Smooth muscle cell (in vitro differentiated cells): ENCODE results near the gene CLEC14A. TPM values are rescaled to one million over a fixed set of nuclear protein-coding genes. Genes with fewer than 3 reads are reported as not detected.

Source experiments
- DNase-seq: peaks from one replicate; lab custom pipeline; 2025; ENCODE audit not compliant: unreplicated experiment; lab: John Stamatoyannopoulos, UW
- H2AFZ ChIP-seq: fragments of 200-600 bp; sonication (generic); 2 replicates; pipeline ENCODE4 v1.6.0; 2016; ENCODE audit warnings: antibody characterized with exemption, low read depth, mild to moderate bottlenecking
- H3F3A ChIP-seq: fragments of 200-600 bp; sonication (generic); 2 replicates; pipeline ENCODE4 v1.6.0; 2017; ENCODE audit warnings: antibody characterized with exemption, low read depth
- H3K27ac ChIP-seq: fragments of 200-600 bp; sonication (generic); 2 replicates; pipeline ENCODE4 v1.5.1; 2016; ENCODE audit warnings: low read depth, mild to moderate bottlenecking
- H3K27me3 ChIP-seq: fragments of 200-600 bp; sonication (generic); 2 replicates; pipeline ENCODE4 v1.6.1; 2016; ENCODE audit warnings: low read depth, mild to moderate bottlenecking
- H3K36me3 ChIP-seq: fragments of 200-600 bp; sonication (generic); 2 replicates; pipeline ENCODE4 v1.5.1; 2016; ENCODE audit warnings: low read depth
- H3K4me1 ChIP-seq: fragments of 200-600 bp; sonication (generic); 2 replicates; pipeline ENCODE4 v1.5.1; 2016; ENCODE audit warnings: low read depth
- H3K4me2 ChIP-seq: fragments of 200-600 bp; sonication (generic); 2 replicates; pipeline ENCODE4 v1.6.0; 2016; ENCODE audit warnings: mild to moderate bottlenecking
- H3K4me3 ChIP-seq: fragments of 200-600 bp; sonication (generic); 2 replicates; pipeline ENCODE4 v1.5.1; 2016; ENCODE audit warnings: mild to moderate bottlenecking
- H3K79me2 ChIP-seq: fragments of 200-600 bp; sonication (generic); 2 replicates; pipeline ENCODE4 v1.6.0; 2016; ENCODE audit warnings: low read depth, mild to moderate bottlenecking
- H3K9ac ChIP-seq: fragments of 200-600 bp; sonication (generic); 2 replicates; pipeline ENCODE4 v1.6.0; 2016; ENCODE audit warnings: low read depth
- H3K9me3 ChIP-seq: fragments of 200-600 bp; sonication (generic); replicated peaks from 2 replicates; pipeline ENCODE4 v1.5.1; 2016; ENCODE audit warnings: low read depth
- H4K20me1 ChIP-seq: fragments of 200-600 bp; sonication (generic); 2 replicates; pipeline ENCODE4 v1.6.0; 2016; ENCODE audit warnings: low read depth
- CTCF ChIP-seq: fragments of 200-600 bp; sonication (generic); IDR thresholded peaks from 2 replicates; pipeline ENCODE4 v1.5.1; 2017; ENCODE audit warnings: borderline replicate concordance, mild to moderate bottlenecking, antibody characterized with exemption; ENCODE audit not compliant: insufficient read depth, poor library complexity, severe bottlenecking
- WGBS: methylation state at CpG from one replicate; pipeline ENCODE4 v1.1.7; 2016; ENCODE audit warnings: low lambda C conversion rate; 5-methylcytosine and 5-hydroxymethylcytosine counted together
- polyA plus RNA-seq: library from polyadenylated mRNA; unstranded; fragments of >200 nt; fragmentation: Nextera tagmentation; extraction: Ambion mirVana; gene quantifications from 2 replicates; pipeline ENCODE4 v1.2.1, GENCODE V29; 2016
- total RNA-seq: library from RNA; depleted of rRNA; stranded (reverse); fragments of >200 nt; gene quantifications from 2 replicates; pipeline ENCODE4 v1.2.3, GENCODE V29; 2014

Gene CLEC14A
- total and polyA plus RNA-seq, 2 experiments from 2014 or later = 12.0 to 23.8 TPM

- no peaks in the 10 kb centered on the region for H3K36me3 ChIP-seq
- no peak overlapping the region for H3K4me2 ChIP-seq
- H2AFZ ChIP-seq = no peak overlapping the region
- no peaks in the 10 kb centered on the region for H3K79me2 ChIP-seq
- no peaks in the 10 kb centered on the region for H3F3A ChIP-seq
- WGBS = 93% methylated on average over 4 of the region's 4 CpGs
- H3K27me3 ChIP-seq = no peaks in the 10 kb centered on the region
- H3K4me1 ChIP-seq = no peaks in the 10 kb centered on the region
- H4K20me1 ChIP-seq = no peaks in the 10 kb centered on the region
- peaks cover 4% of the 10 kb centered on the region for H3K9me3 ChIP-seq
- DNase-seq = no peak
- H3K4me3 ChIP-seq = no peak overlapping the region
- H3K27ac ChIP-seq = no peak overlapping the region
- H3K9ac ChIP-seq = no peak overlapping the region
- no peak for TF ChIP-seq CTCF
Observed at GRCh38 chr14:38262844-38263243, 7.0 kb upstream of the CLEC14A start.

- no peaks in the 10 kb centered on the region for H3K4me1 ChIP-seq
- no peak overlapping the region for H3K4me3 ChIP-seq
- no peaks in the 10 kb centered on the region for H3K27me3 ChIP-seq
- WGBS = 94% methylated on average over 1 of the region's 1 CpG
- H4K20me1 ChIP-seq = no peaks in the 10 kb centered on the region
- peaks cover 4% of the 10 kb centered on the region for H3K9me3 ChIP-seq
- no peak for DNase-seq
- H3K4me2 ChIP-seq = no peak overlapping the region
- no peaks in the 10 kb centered on the region for H3K36me3 ChIP-seq
- no peak overlapping the region for H2AFZ ChIP-seq
- no peak overlapping the region for H3K9ac ChIP-seq
- no peak overlapping the region for H3K27ac ChIP-seq
- no peaks in the 10 kb centered on the region for H3F3A ChIP-seq
- no peaks in the 10 kb centered on the region for H3K79me2 ChIP-seq
- TF ChIP-seq CTCF = no peak
Observed at GRCh38 chr14:38261620-38262019, 5.7 kb upstream of the CLEC14A start.

- Histone ChIP-seq H3K79me2 (no peaks in the 10 kb centered on the region), H3K27me3 (peaks cover 8% of the 10 kb centered on the region), H3K9me3 (no peaks in the 10 kb centered on the region), H4K20me1 (no peaks in the 10 kb centered on the region), H3K4me1 (no peaks in the 10 kb centered on the region), H3K36me3 (no peaks in the 10 kb centered on the region), H2AFZ (no peak overlapping the region), H3F3A (peaks cover 5% of the 10 kb centered on the region), H3K4me3 (no peak overlapping the region), H3K27ac (peak overlapping the region; percentile 72), H3K4me2 (peak overlapping the region; percentile 86), H3K9ac (no peak overlapping the region)
- no peak for DNase-seq
- no peak for TF ChIP-seq CTCF
- WGBS = 68% methylated on average over 2 of the region's 2 CpGs
Observed at GRCh38 chr14:38257507-38257906, 1.6 kb upstream of the CLEC14A start.

- H3K4me2 ChIP-seq = peak overlapping the region; percentile 86
- DNase-seq = no peak
- H3K27ac ChIP-seq = peak overlapping the region; percentile 72
- TF ChIP-seq CTCF = peak; percentile 4
- H3K79me2 ChIP-seq = no peaks in the 10 kb centered on the region
- peaks cover 5% of the 10 kb centered on the region for H3F3A ChIP-seq
- peak overlapping the region; percentile 49 for H3K4me3 ChIP-seq
- peaks cover 8% of the 10 kb centered on the region for H3K27me3 ChIP-seq
- H3K4me1 ChIP-seq = no peaks in the 10 kb centered on the region
- H2AFZ ChIP-seq = peak overlapping the region; percentile 84
- WGBS = 37% methylated on average over 5 of the region's 5 CpGs
- H3K36me3 ChIP-seq = no peaks in the 10 kb centered on the region
- no peak overlapping the region for H3K9ac ChIP-seq
- no peaks in the 10 kb centered on the region for H3K9me3 ChIP-seq
- no peaks in the 10 kb centered on the region for H4K20me1 ChIP-seq
Observed at GRCh38 chr14:38256533-38256840, 594 bp upstream of the CLEC14A start.
